Pons (tissue), 1 donor: ENCODE measurements around the gene TOR1AIP2.
"Not testable (repeated sequence)": the region's sequence is repeated elsewhere in the genome, so short reads cannot be mapped to it uniquely, and the experiment has no call there.

Experiments used
- DNase-seq: peaks from one replicate; pipeline ENCODE4 v3.0.0-alpha.2; 2016; ENCODE audit warnings: low spot score

TOR1AIP2 gene

DNA sequence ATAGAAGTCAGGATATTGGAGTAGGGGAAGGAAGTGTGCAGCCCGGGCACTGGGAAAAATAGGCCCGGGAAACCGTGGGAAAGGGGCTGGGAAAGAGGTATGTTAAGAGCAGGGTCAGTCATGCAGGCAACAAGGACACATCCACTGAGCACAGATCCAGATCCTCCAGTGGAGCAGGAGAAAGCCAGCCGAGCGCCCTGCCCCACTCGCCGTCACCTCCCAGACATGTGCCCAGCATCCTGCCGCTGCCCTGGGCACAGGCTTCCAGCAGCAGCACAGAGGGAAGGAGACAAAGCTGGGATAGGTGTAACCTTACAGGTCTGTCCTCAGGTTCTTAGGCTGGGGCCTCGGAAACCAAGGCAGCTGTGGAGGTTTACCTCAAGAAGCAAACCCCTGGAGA lies 70.3 kb downstream of the TOR1AIP2 start:
- no peak for DNase-seq

- DNase-seq: no peak
Observed at GRCh38 chr1:179806333-179806732, 71.3 kb downstream of the TOR1AIP2 start.

DNA sequence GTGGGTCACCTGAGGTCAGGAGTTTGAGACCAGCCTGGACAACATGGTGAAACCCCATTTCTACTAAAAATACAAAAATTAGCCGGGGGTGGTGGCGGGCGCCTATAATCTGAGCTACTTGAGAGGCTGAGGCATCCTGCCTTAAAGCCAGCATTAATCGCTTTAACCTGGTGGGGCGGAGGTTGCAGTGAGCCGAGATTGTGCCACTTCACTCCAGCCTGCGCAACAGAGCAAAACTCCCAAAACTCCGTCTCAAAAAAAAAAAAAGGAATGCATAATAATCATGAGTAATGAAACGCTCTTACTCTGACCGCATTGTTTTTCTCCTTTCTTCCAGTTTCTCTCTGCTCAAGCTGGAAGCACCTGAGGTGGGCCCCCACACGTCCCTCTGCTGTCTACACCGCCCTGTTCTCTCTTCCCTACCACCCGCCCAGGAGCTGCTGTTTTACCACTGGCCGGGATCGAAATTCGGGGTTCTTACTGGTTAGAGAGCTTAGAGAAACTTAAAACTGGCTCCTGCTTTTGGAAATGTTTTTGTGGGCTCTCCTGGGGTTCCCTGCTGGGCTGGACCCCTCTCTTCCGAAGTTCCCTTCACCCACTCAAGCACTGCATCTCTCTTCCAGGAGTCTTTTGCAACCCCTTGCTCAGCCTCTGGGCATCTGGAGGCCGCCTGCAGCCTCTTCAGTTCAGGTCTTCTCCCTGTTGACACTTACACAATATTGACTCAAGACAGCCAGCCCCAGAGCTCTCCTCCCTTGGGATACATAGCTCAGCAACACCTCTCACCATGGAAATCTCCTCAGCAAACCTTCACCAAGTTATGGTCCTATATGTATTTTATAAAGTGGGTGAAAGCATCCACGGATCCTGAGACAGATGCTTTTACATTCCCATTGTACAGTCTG lies 72.1 kb downstream of the TOR1AIP2 start:
- DNase-seq: no peak

DNA sequence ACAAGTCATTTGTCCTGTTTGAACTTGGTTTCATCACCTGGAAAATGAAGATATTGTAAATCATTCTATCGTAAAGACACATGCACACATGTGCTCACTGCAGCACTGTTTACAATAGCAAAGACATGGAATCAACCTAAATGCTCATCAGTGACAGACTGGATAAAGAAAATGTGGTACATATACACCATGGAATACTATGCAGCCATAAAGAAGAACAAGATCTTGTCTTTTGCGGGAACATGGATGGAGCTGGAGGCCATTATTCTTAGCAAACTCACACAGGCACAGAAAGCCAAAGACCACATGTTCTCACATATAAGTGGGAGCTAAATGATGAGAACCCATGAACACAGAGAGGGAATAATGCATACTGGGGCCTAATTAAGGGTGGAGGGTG lies 73.2 kb downstream of the TOR1AIP2 start:
- not testable (repeated sequence) for DNase-seq

GRCh38 chr1:179803918-179804317 lies 73.7 kb downstream of the TOR1AIP2 start:
- no peak for DNase-seq

- no peak for DNase-seq
Observed at GRCh38 chr1:179803104-179803503, 74.5 kb downstream of the TOR1AIP2 start.

DNA sequence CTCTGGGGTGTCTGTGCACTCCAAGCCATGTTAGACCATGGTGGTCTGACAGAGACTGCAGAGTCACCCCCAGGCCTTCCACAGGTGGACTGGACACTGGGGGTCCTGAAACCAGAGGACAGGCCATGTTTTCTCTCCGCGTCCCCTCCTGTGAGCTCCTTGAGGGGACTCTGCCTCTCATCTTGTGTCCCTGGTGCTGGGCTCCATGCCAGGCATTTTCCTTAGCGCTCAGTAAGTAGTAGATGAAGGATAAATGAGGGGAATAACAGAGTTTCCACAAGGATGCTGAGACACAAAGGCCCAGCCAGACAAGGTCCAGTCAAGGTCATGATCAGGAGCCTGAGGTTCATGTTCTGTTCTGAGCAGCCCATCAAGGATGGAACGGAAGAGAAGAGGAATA lies 77.1 kb downstream of the TOR1AIP2 start:
- no peak for DNase-seq

DNA sequence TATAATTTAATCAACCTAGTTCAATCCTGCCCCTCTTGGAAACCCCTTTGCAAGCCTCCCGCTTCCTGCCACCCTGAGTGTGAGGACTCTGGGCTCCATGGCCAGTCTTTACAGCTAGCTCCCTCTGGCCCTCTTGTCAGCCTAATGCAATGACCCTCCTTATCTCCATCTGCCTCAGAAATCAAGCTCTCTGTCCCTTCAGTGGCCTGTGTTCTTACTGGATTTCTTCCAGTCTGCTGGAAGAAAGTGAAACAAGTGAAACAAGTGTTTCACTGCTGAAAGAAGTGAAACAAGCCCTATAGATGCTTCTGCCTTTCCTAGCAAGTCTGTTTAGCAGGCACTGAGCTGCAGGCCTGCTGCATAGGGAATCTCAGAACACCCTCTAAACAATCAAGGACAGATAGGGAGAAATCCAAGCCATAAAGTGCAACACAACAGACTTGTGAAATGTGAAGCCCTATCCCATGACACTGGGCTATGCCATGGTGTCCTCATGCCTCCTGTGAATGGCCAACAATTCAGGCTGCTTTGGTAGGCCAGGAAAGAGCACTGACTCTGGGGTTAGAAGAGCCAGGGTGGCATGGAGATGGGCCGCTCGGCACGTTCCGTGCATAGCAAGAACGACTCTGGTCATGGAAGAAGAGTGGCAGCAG lies 78.6 kb downstream of the TOR1AIP2 start:
- no peak for DNase-seq

DNA sequence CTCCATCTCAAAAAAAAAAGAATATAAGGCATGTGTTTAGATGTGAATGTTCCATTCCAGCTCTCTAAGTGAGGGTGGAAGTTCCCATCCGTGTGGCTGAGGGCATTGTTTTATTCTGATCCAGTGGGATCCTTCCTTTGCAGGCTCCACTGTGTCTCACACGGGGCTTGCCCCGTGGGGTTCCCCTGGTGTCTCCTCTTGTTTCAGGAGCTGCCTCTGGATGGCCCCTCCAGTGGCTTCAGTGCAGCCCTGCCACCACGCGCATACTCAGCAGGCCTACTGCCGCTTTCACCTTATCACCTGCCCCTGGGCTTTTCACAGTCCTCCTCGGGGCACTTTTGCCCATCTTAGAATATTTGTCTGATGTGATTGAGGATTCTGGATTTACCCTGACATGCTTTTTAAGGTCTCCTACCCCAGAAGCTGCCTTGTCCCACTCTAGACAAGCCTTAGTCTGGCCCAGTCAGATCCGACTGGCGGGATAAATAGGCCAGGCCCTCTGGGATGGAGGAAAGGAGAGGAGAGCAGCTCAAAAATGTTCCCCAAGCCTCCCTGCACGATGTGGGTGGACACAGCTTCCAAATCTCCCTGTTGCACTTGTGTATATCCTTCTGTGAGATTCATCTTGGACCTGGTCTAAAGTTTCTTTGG lies 79.3 kb downstream of the TOR1AIP2 start:
- DNase-seq: no peak

DNA sequence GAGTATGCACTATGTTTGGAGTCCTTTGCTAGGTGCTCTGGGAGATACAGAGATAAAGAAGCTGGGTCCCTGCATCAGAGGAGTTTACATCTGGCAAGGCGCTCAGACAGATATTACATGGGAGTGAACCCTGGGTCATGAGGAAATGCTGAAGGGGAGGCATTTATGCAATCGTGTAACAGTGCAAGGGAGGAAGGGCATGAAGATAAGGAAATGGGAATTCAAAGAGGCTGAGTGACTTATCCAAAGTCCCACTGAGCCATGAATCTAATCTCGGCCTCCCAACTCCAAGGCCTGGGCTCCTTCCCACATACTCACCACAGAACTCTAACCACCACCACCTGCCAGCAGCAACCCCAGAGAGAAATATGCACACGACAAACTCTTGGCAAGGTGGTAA lies 82.9 kb downstream of the TOR1AIP2 start:
- no peak for DNase-seq

GRCh38 chr1:179794146-179794545 lies 83.5 kb downstream of the TOR1AIP2 start:
- DNase-seq: no peak

- no peak for DNase-seq
Observed at GRCh38 chr1:179793281-179793680, 84.3 kb downstream of the TOR1AIP2 start.
